Skeletal muscle cell (primary cell): Measurements from ENCODE around the gene CEP95.
"Not testable (repeated sequence)": the region's sequence is repeated elsewhere in the genome, so short reads cannot be mapped to it uniquely, and the experiment has no call there.

Source experiments
- DNase-seq: peaks from one replicate; pipeline ENCODE4 v3.0.0-alpha.2; 2010; ENCODE audit warnings: low read depth
- H3K4me3 ChIP-seq: 2 replicates; pipeline ENCODE4 v1.5.1; 2011; ENCODE audit warnings: low read depth, mild to moderate bottlenecking, control low read depth, low read length, moderate library complexity

Gene CEP95

DNA sequence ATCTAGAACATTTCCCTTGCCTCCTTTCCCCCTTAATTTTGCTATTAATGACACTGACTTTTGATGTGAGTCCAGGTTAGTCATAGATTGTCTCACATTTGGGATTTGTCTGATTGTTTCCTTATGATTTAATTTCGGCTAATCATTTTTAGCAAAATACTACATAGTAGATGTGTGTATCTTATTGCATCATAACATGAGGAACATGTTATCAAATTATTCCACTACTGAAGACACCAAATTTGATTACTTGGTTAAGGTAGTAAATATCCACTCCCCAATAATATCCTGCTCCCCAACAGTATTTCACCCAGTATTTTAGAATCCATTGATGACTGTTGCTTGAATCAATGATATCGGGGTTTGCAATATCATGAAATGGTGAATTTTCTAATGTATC lies 12.7 kb upstream of the CEP95 start:
- H3K4me3 ChIP-seq: no peak overlapping the region
- DNase-seq: no peak

DNA sequence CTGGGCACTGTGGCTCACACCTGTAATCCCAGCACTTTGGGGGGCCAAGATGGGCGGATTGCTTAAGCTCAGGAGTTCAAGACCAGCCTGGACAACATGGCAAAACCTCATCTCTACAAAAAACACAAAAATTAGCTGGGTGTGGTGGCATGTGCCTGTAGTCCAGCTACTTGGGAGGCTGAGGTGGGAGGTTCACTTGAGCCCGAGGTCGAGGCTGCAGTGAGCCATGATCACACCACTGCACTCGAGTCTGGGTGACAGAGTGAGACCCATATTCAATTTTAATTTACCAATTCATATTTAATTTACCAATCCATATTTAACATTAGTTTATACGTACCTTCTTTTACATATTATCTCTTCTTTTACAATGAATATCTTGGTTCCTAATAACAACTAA lies 11.5 kb upstream of the CEP95 start:
- not testable (repeated sequence) for H3K4me3 ChIP-seq, DNase-seq

DNA sequence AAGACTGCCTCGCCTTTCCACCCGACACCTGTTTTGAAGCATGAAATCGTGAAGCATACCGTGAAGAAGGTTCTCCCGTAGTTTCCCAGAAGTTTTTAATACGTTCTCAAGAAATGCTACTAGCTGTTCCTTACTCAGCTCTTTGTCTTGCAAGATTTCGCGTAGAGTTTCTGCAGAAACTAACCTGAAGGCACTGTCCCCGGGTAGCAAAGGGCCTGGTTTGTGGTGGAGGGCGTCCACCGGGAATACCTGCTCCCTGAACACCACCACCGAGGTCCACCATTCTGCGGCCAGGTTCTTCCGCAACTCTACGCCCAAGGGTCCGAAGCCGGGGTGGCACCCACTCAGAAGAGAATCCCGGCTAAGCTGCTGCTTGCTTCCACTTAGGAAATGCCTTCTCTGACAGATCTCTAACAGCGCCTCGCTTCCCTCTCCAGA lies 10.4 kb upstream of the CEP95 start:
- no peak for DNase-seq
- H3K4me3 ChIP-seq: peak overlapping the region; percentile 76

DNA sequence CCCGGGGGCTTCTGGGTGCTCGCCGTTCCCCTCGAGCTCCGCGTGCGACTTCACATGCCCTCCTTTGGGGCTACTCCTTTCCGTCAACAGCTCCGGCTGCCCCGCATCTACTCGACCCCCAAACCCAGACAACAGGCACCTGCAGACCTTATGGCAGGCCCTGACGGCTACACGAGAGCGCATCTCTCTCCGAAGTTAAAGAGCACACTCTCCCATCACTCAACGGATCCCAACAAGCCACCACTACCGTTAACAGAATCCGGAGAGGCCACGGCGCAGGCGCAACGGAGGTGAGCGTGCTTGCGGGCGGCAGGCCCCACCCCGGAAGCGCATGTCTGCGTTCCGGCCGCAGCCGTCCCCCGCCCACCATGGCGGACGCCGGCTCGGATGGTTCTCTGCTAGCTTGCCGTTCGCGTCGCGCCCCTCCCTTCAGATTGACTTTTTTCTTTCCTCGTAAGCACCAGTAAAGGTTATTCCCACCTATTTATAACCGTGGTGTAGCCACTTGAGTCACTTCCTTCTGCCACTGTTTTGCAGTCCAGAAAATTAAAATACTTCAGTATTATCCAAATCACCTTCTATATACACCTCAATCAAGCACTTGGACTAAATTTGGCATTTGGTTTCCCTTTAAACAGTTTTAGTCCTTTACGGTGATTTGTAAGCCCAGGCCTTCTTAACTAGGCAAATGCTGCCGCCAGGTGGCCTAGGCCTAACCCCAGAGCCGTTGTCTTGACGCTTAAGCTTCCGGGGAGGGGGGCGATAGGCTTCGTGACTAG lies 9.8 kb upstream of the CEP95 start, which contains the start of gene POLG2:
POLG2 (minus strand) TSS at position 269 of the 779 bp plus-strand sequence; CDS start at position 183, 86 bp downstream.
- DNase-seq: peak; percentile 76
- peak within 1 kb of the TSS; percentile 76 for H3K4me3 ChIP-seq

DNA sequence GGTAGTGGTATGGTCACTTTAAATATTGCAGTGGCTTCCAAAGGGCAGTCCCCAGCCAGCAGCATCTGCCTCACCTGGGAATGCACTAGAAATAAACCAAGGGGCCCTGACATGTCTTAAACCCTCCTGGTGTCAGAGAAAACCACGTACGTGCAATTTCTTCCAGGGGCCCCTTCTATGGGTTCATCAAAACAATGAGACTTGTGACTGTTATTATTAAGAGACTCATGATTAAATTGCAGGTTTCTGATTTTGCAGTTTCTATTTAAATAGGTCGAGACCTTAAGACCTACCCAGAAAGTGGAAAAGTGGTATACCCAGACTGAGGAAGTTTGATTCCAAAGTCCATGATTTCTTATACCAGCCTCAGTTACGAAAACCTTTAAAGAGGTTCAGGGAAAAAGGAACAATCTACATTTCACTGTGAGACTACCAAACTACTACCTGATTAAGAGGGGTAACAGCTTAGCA lies 9.2 kb upstream of the CEP95 start:
- no peak for DNase-seq
- H3K4me3 ChIP-seq: peak overlapping the region; percentile 76

- H3K4me3 ChIP-seq: no peak overlapping the region
- DNase-seq: no peak
Observed at GRCh38 chr17:64498308-64499203, 8.2 kb upstream of the CEP95 start.

DNA sequence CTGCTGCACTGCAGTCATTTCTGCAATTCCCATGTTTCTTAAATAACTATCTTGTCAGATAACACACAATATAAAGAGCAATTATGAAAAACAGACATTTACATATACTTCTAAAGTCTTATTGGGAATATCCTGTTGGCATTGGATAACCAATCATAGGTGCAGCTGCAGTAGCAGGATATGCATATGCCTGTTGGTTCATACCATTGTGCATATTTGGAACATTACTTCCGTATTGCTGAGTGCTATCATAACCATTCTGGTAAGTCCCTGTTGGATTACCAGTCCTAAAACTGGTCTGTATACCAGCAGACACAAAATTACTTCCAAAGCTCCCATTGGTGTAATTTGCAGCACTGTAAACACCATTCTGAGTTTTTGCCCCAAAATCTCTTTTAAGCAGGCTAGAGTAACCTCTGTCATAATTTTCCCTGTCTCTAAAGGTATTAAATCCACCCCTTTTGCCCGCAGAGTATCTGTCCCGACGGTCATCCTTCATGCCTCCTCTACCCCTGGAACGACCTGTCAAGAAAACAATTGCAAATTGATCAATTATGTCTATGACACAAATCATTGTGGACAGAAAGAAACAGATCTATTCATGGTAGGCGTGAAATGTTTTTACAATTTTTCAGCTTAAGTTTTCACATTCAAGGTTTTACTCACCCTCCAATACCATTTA lies 6.8 kb upstream of the CEP95 start:
- no peak overlapping the region for H3K4me3 ChIP-seq
- no peak for DNase-seq

GRCh38 chr17:64500487-64500859 lies 6.3 kb upstream of the CEP95 start:
- no peak for DNase-seq
- no peak overlapping the region for H3K4me3 ChIP-seq

GRCh38 chr17:64500862-64501765 lies 5.7 kb upstream of the CEP95 start:
- H3K4me3 ChIP-seq: no peak overlapping the region
- no peak for DNase-seq

GRCh38 chr17:64502021-64502420 lies 4.8 kb upstream of the CEP95 start:
- no peak overlapping the region for H3K4me3 ChIP-seq
- no peak for DNase-seq

DNA sequence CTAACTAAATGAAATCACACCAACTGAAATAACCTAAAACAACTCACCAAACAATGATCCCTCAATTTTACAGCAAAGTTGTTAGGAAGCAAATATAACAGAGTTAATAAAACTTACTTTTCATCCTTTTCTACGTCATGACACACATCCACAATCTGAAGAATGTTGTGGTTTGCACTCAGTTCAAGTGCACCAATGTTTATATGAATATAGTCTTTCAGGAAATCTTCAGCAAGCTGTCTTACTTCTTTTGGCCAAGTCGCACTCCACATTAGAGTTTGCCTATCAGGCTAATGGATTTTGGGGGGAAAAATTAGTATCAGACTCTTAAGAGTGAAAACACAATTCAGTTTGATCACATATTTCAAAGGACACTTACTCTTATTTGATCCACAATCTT lies 4.0 kb upstream of the CEP95 start:
- no peak overlapping the region for H3K4me3 ChIP-seq
- no peak for DNase-seq

GRCh38 chr17:64503341-64503740 lies 3.4 kb upstream of the CEP95 start:
- DNase-seq: no peak
- no peak overlapping the region for H3K4me3 ChIP-seq

- DNase-seq: no peak
- H3K4me3 ChIP-seq: peak overlapping the region; percentile 99
Observed at GRCh38 chr17:64503821-64504768, 2.7 kb upstream of the CEP95 start.

GRCh38 chr17:64504769-64505339 lies 1.9 kb upstream of the CEP95 start:
- peak overlapping the region; percentile 99 for H3K4me3 ChIP-seq
- DNase-seq: no peak

DNA sequence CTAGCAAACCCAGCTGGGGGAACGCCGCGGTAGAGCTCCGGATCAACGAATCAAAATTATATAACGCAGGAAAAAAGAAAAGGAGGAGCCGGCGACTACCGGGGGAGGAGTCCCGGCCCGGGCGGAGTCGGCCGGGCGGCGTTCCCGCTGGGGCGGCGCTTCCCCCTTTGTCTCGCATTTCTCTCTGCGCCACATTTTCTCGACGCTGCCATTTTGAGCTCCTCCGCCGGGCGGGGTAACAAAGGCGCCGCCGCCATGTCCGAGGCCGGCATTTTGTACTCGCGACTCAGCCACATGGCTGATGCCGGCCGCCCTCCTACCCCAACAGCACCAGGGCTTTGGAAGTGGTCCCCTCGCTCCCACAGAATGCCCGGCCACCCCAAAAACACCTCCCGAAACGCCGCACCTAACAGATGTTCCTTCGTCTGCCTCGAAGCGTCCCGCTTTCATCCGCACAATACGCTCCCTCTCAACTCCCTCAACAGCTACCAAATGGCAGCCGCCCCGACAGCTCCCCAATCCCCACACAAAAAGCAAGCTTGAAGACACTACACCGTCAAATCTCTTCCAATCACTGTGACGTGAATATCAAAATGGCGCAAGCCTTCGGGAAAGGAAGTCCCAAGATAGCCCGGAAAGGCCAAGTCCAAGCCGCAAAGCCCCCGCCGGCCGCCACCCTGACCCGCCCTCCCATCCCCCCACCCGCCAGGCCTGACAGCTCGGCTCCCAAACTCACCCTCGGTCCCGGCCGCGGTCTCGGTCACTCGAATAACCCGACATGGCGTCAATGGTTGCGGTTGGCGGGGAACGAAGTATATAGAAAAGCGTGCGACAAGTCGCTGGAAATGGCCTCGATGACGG lies 1.2 kb upstream of the CEP95 start:
- peak; percentile 69 for DNase-seq
- peak overlapping the region; percentile 99 for H3K4me3 ChIP-seq

DNA sequence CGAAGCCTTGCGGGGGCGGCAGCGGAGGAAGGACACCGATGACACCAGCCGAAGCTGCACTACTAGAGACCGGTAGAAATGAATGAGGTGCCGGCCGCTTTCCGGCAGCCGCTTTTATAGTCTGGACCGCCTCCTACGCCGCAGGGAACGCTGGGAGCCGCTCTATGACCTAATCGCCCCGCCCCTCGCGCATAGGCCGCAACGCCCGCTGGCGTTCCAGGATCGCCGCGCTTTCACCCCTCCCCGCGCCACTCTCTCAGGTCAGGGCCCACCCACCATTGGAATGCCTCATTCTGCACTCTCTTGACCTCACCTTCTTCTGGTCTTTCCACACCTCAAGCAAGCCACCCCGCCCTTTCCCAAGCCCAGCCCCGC lies 589 bp upstream of the CEP95 start, which contains the start of gene DDX5:
DDX5 (minus strand) TSS at position 89 of the 375 bp plus-strand sequence. CDS start 170 bp downstream, outside the sequence.
- H3K4me3 ChIP-seq: peak within 1 kb of the TSS; percentile 99
- peak; percentile 87 for DNase-seq

GRCh38 chr17:64507413-64507782 lies 621 bp downstream of the CEP95 start:
- DNase-seq: no peak

More at GRCh38 chr17:64507413-64507782, 621 bp downstream of the CEP95 start:
- H3K4me3 ChIP-seq: peak overlapping the region; percentile 99
